Esophagus squamous epithelium (tissue), 4 donors: ENCODE measurements around the gene PLA2G2F.

Source experiments
- CTCF ChIP-seq, 6 experiments: fragments of 450-650 bp in 4 of 6; fragments of 200-600 bp in 2 of 6; sonication (generic) in 2 of 6; IDR thresholded peaks; one replicate each; pipeline ENCODE4 v1.5.1; 2016 to 2019; ENCODE audit warnings: antibody characterized with exemption in 6 of 6, mild to moderate bottlenecking in 4 of 6, moderate library complexity in 4 of 6
- POLR2A ChIP-seq, 4 donors: fragments of 450-650 bp; IDR thresholded peaks; one replicate each; pipeline ENCODE4 v1.6.1; 2017; ENCODE audit warnings: antibody characterized with exemption in 4 of 4, mild to moderate bottlenecking in 4 of 4, moderate library complexity in 3 of 4

GRCh38 chr1:20179371-20180128, 40.4 kb downstream of the PLA2G2F start:
- no peak for TF ChIP-seq CTCF (IDR thresholded peaks at IDR 0.05)
- no peak for TF ChIP-seq POLR2A (IDR thresholded peaks at IDR 0.05)
